Putamen (tissue), 1 donor: Measurements from ENCODE around the gene CCDC77.

Experiments used
- DNase-seq: peaks from one replicate; pipeline ENCODE4 v3.0.0-alpha.2; 2016; ENCODE audit warnings: low spot score

The CCDC77 gene

DNA sequence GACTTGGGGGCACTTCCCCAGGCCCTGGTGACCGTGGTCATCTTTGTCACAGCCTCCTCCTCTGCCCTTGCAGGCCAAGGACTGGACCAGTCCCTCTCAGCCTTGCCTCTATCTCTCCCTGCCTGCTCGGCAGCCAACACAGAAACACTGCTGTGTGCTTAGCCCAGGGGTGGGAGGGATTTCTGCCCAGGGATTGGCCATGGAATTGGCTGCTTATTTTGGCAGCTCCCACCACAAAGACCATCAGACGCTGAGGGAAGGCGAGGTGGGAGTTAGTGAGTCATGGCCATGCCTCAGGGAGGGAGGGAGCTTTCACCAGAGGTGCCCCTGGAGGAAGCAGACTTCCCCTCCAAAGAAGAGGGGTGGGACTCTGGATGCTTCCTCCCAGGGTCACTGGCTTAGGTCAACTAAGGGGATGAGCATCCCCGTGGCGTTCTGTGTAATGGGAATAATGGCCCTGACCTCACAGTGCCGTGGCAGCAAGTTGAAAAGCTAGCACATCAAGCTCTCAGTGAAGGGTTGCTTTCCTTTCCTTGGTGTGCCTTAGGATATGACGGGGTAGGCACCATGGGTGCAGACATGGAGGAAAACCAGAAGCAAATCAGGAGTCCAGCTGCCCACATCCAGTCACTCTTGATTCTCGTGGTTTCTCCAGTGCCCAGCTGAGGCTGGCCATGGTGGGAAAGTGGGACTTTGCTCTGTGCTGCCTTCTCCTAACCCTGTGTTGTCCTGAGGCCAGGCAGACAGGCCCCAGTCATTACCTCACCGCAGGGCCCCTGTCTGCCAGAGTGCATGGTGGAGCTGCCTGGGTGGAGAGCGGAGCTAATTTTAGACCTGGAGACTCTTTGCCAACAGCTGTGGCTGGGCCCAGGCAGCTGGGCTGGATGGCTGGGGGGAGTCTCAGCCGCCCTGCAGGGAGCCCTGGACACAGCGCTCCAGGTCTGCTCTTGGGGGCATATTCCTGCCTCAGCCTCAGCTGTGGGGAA, 79.7 kb downstream of the CCDC77 start:
- no peak for DNase-seq

DNA sequence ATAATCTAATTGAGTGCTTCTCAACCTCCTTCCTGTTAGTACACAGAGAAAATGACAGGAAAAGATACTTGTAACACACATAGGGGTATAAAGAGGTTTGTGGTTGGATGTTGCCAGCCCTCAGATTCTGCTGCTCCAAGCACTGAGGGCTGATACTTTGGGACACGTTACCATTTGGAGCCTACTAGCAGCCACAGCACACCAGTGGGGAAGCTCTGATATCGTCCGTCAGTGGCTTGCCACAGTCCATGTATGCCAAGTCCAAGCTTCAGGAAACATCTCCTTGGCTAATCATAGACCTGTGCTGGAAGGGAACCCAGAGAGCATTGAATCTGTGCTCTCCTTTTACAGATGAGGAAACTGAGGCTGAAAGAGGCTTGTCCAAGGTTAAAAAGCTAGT, 80.6 kb downstream of the CCDC77 start:
- DNase-seq: no peak

- no peak for DNase-seq
Observed at GRCh38 chr12:484096-484495, 82.7 kb downstream of the CCDC77 start.

DNA sequence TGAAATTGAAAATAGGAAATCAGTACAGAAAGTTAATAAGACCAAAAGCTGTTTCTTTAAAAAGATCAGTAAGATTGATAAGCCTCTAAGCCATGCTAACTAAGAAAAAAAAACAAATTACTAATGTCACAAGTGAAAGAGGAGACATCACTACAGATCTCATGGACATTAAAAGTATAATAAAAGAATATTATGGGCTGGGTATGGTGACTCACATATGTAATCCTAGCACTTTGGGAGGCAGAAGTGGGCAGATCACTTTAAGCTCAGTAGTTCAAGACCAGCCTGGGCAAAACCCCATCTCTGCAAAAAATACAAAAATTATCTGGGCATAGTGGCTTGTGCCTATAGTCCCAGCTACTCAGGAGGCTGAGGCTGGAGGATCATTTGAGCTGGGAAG, 88.8 kb downstream of the CCDC77 start:
- no peak for DNase-seq
